Measurements from ENCODE around the gene SNX9. TPM values are rescaled to one million over a fixed set of nuclear protein-coding genes. Genes with fewer than 3 reads are reported as not detected.

The SNX9 gene
- total RNA-seq, 4 donors from 2014 or later: 29.4 to 44.9 (median 33.3) TPM

- H3K4me3 ChIP-seq: no peak overlapping the region
- in situ Hi-C loops (cut with MboI; ENCODE audit: low sequenced_read_pairs in 4 of 4) (loop anchor here in 2 of 4 donors (5.0 to 10.0 kb wide), 2 partner anchors 121 to 123 kb away; no protein-coding TSS in a partner anchor), intact Hi-C loops (cut with DNase I; ENCODE audit: low total_unique reads) (loop anchor here (10.0 kb wide), 1 partner anchor 213 kb away; no protein-coding TSS in a partner anchor)
- ATAC-seq (no peak), DNase-seq (no peak)
- no peaks in the 10 kb centered on the region for H3K4me1 ChIP-seq
- H3K27me3 ChIP-seq: no peaks in the 10 kb centered on the region
- no peaks in the 10 kb centered on the region for H3K9me3 ChIP-seq
- H3K36me3 ChIP-seq: peaks cover 0 to 27% of the 10 kb centered on the region in 2 donors
- H3K27ac ChIP-seq: no peak overlapping the region
- TF ChIP-seq POLR2A (IDR thresholded peaks at IDR 0.05): no peak
- TF ChIP-seq, protein P1, sequence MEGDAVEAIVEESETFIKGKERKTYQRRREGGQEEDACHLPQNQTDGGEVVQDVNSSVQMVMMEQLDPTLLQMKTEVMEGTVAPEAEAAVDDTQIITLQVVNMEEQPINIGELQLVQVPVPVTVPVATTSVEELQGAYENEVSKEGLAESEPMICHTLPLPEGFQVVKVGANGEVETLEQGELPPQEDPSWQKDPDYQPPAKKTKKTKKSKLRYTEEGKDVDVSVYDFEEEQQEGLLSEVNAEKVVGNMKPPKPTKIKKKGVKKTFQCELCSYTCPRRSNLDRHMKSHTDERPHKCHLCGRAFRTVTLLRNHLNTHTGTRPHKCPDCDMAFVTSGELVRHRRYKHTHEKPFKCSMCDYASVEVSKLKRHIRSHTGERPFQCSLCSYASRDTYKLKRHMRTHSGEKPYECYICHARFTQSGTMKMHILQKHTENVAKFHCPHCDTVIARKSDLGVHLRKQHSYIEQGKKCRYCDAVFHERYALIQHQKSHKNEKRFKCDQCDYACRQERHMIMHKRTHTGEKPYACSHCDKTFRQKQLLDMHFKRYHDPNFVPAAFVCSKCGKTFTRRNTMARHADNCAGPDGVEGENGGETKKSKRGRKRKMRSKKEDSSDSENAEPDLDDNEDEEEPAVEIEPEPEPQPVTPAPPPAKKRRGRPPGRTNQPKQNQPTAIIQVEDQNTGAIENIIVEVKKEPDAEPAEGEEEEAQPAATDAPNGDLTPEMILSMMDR (IDR thresholded peaks at IDR 0.05 in 4 of 5, conservative IDR thresholded peaks at IDR 0.05 in 1 of 5): no peak
Measured at GRCh38 chr6:157877573-157878438, 54.8 kb downstream of the SNX9 start.

DNA sequence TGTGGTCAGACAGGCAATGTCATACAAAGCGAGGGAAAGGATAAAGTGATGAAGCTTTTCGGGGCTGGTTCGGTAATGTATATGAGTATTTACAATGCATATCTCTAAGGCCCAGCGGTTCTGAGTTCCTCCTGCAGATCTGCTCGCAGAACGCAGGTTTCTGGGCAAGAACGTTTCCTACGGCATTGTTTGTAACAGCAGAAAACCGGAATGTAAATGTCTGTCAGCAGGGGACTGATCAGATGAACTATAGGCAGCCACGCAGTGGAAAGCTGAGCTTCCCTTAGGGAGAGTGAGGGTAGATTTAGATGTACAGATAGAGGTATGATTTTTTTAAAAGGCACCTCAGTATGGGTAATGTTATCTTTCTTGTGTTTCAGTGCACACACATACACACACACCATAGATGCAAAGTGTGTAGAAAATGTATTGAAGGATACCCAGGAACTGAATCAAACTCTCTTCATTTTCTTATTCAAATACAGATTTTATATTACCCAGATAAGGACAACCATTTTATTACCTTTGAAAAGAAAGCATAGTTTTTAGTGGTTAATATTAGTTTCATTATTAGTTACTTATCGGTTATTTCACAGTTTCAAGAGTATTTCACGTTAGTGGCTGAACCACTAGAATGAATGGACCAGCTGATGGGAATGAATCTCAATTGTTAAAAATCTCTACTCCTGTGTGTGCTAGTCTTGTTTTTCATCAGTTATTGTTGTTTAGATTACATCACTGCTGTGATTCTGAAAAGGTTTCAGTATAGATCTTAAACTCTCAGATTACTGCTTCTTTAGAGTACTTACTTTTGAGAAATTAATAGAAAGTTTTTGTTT lies 56.2 kb downstream of the SNX9 start:
- intact Hi-C loops (cut with DNase I; ENCODE audit: low total_unique reads) (loop anchor here (10.0 kb wide), 1 partner anchor 214 kb away; no protein-coding TSS in a partner anchor), in situ Hi-C loops (cut with MboI; ENCODE audit: low sequenced_read_pairs in 4 of 4) (loop anchor here in 2 of 4 donors (5.0 to 10.0 kb wide), 2 partner anchors 122 to 124 kb away; no protein-coding TSS in a partner anchor)

DNA sequence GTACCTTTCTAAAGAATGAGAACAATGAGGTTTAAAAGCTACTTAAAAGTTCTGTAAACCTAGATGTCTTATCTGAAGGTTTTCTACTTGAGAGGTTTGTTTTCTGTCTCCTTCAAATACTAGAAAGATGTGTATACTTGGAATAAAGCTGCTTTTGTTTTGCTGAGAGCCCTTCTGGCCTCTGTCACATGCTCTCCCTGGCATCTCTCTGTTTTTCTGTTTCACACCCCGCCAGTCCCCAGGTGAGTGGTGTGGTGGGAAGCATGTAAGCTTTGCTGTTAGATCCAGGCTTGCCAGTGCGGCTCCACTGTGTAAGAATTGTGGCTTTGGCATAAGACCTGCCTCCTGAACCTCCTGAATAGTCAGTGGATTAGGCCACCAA lies 56.8 kb downstream of the SNX9 start:
- no peak overlapping the region for H3K4me3 ChIP-seq
- H3K36me3 ChIP-seq: peaks cover 0 to 26% of the 10 kb centered on the region in 2 donors
- H3K9me3 ChIP-seq: no peaks in the 10 kb centered on the region
- H3K27ac ChIP-seq: no peak overlapping the region
- H3K4me1 ChIP-seq: no peaks in the 10 kb centered on the region
- ATAC-seq (no peak), DNase-seq (no peak)
- in situ Hi-C loops (cut with MboI; ENCODE audit: low sequenced_read_pairs in 4 of 4): loop anchor here in 2 of 4 donors (5.0 to 10.0 kb wide), 2 partner anchors 123 to 125 kb away; no protein-coding TSS in a partner anchor
- TF ChIP-seq POLR2A (IDR thresholded peaks at IDR 0.05): no peak
- TF ChIP-seq, protein P1 (IDR thresholded peaks at IDR 0.05 in 4 of 5, conservative IDR thresholded peaks at IDR 0.05 in 1 of 5): no peak
- no peaks in the 10 kb centered on the region for H3K27me3 ChIP-seq
- intact Hi-C loops (cut with DNase I; ENCODE audit: low total_unique reads): loop anchor here (10.0 kb wide), 1 partner anchor 215 kb away; no protein-coding TSS in a partner anchor

More for the DNA sequence above, 56.2 kb downstream of the SNX9 start:
- no peaks in the 10 kb centered on the region for H3K27me3 ChIP-seq
- H3K27ac ChIP-seq: no peak overlapping the region
- TF ChIP-seq, protein P1 (IDR thresholded peaks at IDR 0.05 in 4 of 5, conservative IDR thresholded peaks at IDR 0.05 in 1 of 5): no peak
- ATAC-seq: no peak
- H3K4me3 ChIP-seq: no peak overlapping the region
- H3K36me3 ChIP-seq: peaks cover 0 to 27% of the 10 kb centered on the region in 2 donors
- H3K9me3 ChIP-seq: no peaks in the 10 kb centered on the region
- DNase-seq: no peak
- no peaks in the 10 kb centered on the region for H3K4me1 ChIP-seq

- H3K9me3 ChIP-seq: no peaks in the 10 kb centered on the region
- no peak overlapping the region for H3K4me3 ChIP-seq
- intact Hi-C loops (cut with DNase I; ENCODE audit: low total_unique reads): no loop called here
- no peaks in the 10 kb centered on the region for H3K27me3 ChIP-seq
- TF ChIP-seq, protein P1 (IDR thresholded peaks at IDR 0.05 in 4 of 5, conservative IDR thresholded peaks at IDR 0.05 in 1 of 5): no peak
- TF ChIP-seq POLR2A (IDR thresholded peaks at IDR 0.05): no peak
- peaks cover 0 to 20% of the 10 kb centered on the region in 2 donors for H3K36me3 ChIP-seq
- no peak for ATAC-seq
- no peak overlapping the region for H3K27ac ChIP-seq
- no peak for DNase-seq
- no peaks in the 10 kb centered on the region for H3K4me1 ChIP-seq
- in situ Hi-C loops (cut with MboI; ENCODE audit: low sequenced_read_pairs in 4 of 4): no loop called here
Measured at GRCh38 chr6:157880534-157880933, 57.5 kb downstream of the SNX9 start.
